Fibroblast of pulmonary artery (primary cell): ENCODE data around the gene ALAD.
A peak's percentile ranks its signal among the peaks of the same experiment; 100 is the strongest.

Experiments
- DNase-seq: peaks from one replicate; pipeline ENCODE4 v3.0.0-alpha.2; 2010; ENCODE audit warnings: low read depth
- H3K4me3 ChIP-seq: replicated peaks from 2 replicates; pipeline ENCODE4 v1.5.1; 2011; ENCODE audit warnings: low read depth, mild to moderate bottlenecking, control low read depth, low read length, moderate library complexity
- TF ChIP-seq, protein P1 (sequence below): IDR thresholded peaks from 2 replicates; pipeline ENCODE4 v1.5.1; 2011; ENCODE audit warnings: mild to moderate bottlenecking, control low read depth, low read length, inconsistent platforms; ENCODE audit errors: missing control alignments

The ALAD gene

DNA sequence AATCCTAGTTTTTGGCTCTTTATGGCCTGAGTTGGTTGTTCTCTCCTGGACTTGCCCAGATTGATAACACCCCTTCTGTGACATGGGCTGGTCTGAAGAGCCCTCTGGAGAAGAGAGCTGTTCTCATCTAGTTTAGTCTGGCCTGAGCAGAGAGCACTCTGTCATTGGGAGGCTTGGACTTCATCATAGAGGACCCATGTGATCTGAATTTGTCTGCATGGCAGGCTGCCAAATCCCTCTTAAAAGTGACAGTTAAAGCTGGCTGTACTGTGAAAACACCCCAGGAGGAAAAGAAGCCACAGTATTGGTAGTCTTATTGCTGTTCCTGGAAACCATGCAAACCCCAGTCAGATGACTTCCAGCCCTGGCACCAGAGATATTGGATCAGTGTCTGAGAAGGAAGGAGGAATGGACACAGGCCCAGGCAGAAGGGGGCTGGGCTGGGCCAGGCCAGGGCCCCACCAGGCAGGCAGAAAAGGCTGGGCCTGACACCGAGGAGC is 57.3 kb downstream of the ALAD start:
- no peak overlapping the region for H3K4me3 ChIP-seq
- peak; percentile 65 for DNase-seq
- TF ChIP-seq, protein P1, sequence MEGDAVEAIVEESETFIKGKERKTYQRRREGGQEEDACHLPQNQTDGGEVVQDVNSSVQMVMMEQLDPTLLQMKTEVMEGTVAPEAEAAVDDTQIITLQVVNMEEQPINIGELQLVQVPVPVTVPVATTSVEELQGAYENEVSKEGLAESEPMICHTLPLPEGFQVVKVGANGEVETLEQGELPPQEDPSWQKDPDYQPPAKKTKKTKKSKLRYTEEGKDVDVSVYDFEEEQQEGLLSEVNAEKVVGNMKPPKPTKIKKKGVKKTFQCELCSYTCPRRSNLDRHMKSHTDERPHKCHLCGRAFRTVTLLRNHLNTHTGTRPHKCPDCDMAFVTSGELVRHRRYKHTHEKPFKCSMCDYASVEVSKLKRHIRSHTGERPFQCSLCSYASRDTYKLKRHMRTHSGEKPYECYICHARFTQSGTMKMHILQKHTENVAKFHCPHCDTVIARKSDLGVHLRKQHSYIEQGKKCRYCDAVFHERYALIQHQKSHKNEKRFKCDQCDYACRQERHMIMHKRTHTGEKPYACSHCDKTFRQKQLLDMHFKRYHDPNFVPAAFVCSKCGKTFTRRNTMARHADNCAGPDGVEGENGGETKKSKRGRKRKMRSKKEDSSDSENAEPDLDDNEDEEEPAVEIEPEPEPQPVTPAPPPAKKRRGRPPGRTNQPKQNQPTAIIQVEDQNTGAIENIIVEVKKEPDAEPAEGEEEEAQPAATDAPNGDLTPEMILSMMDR: no peak

DNA sequence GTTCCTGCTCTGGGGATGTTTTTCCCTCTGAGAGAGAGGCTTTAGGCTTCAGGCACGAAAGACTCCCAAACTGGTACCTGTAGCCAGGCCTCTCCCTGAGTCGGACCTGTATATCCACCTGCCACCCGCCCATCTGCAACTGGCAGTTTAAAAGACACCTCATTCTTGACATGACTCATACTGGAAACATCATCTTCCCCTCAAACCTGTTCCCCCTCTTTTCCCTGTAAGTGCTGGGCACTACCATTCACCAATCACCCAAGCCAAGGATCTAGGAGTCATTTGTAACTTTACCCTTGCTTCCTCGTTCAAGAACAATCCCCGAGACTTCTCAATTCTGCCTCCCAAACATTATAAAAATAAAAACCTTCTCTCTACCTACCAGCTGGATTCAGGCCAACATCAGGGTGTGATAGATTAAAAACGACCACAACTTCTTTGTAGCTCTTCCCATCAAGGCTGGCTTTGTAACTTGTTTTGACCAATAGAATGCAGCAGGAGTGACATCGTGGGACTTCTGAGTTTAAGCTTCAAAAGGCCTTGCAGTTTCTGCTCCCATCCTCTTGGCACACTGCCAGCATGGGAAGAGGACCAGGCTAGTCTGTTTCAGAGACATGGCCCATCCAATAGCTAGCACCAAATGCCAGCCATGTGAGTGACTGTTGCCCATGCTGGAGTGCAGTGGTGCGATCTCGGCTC is 59.2 kb downstream of the ALAD start:
- no peak for DNase-seq
- no peak overlapping the region for H3K4me3 ChIP-seq
- TF ChIP-seq, protein P1: no peak

DNA sequence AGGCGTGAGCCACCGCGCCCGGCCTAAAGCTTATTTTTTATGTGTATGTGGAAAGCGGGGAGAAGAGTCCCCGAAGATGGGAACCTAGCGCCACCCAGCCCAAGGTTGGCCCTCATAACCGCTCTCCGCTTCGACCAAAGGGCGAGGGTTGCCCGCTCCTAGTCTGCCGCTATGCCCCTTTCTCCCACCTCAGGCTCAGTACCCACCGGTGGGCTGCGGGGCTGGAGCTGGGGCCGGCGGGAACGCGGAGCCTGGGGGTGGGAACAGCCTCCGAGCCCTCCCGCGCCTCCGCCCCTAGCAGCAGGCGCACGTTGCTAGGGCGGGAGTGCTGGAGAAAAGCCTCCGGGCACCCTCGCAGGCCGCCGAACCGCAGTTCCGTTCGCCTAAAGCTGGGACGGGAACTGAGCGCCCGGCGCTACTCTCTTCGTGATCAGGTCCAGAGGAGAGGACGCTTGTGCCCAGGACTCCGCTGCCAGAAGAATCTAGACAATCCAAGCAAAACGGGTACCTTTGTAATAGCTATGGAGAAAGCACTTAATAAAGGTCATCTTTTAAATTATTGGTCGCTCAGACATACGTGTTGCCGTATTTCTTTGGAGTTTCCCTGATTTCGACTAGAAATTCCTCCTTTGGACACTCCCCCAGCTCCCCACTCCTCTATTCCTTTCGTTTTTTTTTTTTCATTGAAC is 60.9 kb downstream of the ALAD start, which contains the start of gene WDR31:
WDR31 (minus strand) TSS at position 265 of the 689 bp plus-strand sequence. CDS start 8,253 bp downstream, outside the sequence.
- peak; percentile 94 for DNase-seq
- TF ChIP-seq, protein P1: no peak
- peak within 1 kb of the TSS; percentile 86 for H3K4me3 ChIP-seq

DNA sequence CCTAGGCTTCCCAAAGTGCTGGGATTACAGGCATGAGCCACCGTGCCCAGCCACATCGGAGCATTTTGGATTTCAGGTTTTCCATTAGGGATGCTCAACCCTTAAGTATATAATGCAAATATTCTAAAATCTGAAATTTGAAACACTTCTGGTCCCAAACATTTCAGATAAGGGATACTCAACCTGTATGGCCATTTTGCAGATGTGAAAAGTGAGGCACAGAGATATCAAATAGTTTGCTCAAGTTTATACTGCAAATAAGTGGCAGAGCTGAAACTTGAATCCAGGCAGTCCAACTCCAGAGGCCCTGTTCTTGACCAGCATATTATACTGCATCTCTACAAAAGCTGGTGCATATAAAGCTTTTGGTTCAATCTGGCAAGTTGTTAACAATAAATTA is 63.4 kb downstream of the ALAD start:
- TF ChIP-seq, protein P1: no peak
- DNase-seq: no peak
- H3K4me3 ChIP-seq: no peak overlapping the region
